Measurements from ENCODE around the gene CCDC157. TPM values are rescaled to one million over a fixed set of nuclear protein-coding genes. Genes with fewer than 3 reads are reported as not detected.
A peak's percentile ranks its signal among the peaks of the same experiment; 100 is the strongest.

Gene CCDC157
- total RNA-seq, 2 donors from 2014 or later, result 6.1 to 7.2 TPM

GRCh38 chr22:30411780-30412179 lies 55.0 kb downstream of the CCDC157 start:
- no peaks in the 10 kb centered on the region for H3K27me3 ChIP-seq (ENCODE audit: control insufficient read depth, insufficient read depth, low read length, poor library complexity, severe bottlenecking)
- H3K9me3 Mint-ChIP-seq, result no peaks in the 10 kb centered on the region
- H3K27me3 Mint-ChIP-seq (ENCODE audit: insufficient read depth), result no peaks in the 10 kb centered on the region
- no peak for DNase-seq
- no peaks in the 10 kb centered on the region for H3K4me1 ChIP-seq (ENCODE audit: control insufficient read depth, insufficient read depth, low read length)
- 91 to 96% methylated on average over 3 of the region's 3 CpGs for WGBS, 2 experiments (ENCODE audit: insufficient coverage in 1 of 2, insufficient read length in 1 of 2)
- no peak overlapping the region for H3K4me3 ChIP-seq (ENCODE audit: low read length)
- H3K4me1 Mint-ChIP-seq, result peaks cover 4% of the 10 kb centered on the region
- TF ChIP-seq CTCF (conservative IDR thresholded peaks at IDR 0.05), result no peak
- no peaks in the 10 kb centered on the region for H3K9me3 ChIP-seq (ENCODE audit: control insufficient read depth, low read length)
- H3K9ac ChIP-seq (ENCODE audit: extremely low read depth, low read length, poor library complexity, severe bottlenecking), result no peak overlapping the region
- no peak overlapping the region for H3K27ac Mint-ChIP-seq
- H3K36me3 ChIP-seq (ENCODE audit: control insufficient read depth, insufficient read depth, low read length), result peaks cover 67% of the 10 kb centered on the region
- H3K27ac ChIP-seq (ENCODE audit: low read depth, low read length), result no peak overlapping the region
- peaks cover 57% of the 10 kb centered on the region for H3K36me3 Mint-ChIP-seq (ENCODE audit: low read depth)
- H3K4me3 Mint-ChIP-seq, result no peak overlapping the region

GRCh38 chr22:30413001-30413400 lies 56.2 kb downstream of the CCDC157 start:
- H3K4me3 ChIP-seq (ENCODE audit: low read length), result no peak overlapping the region
- H3K9me3 ChIP-seq (ENCODE audit: control insufficient read depth, low read length), result no peaks in the 10 kb centered on the region
- Mint-ChIP-seq H3K36me3 (ENCODE audit: low read depth) (peaks cover 63% of the 10 kb centered on the region), H3K4me3 (no peak overlapping the region), H3K27ac (peak overlapping the region; percentile 32), H3K27me3 (ENCODE audit: insufficient read depth) (no peaks in the 10 kb centered on the region), H3K9me3 (no peaks in the 10 kb centered on the region), H3K4me1 (peaks cover 4% of the 10 kb centered on the region)
- DNase-seq, result no peak
- no peak for TF ChIP-seq CTCF (conservative IDR thresholded peaks at IDR 0.05)
- no peak overlapping the region for H3K27ac ChIP-seq (ENCODE audit: low read depth, low read length)
- no peaks in the 10 kb centered on the region for H3K4me1 ChIP-seq (ENCODE audit: control insufficient read depth, insufficient read depth, low read length)
- peaks cover 65% of the 10 kb centered on the region for H3K36me3 ChIP-seq (ENCODE audit: control insufficient read depth, insufficient read depth, low read length)
- 73 to 82% methylated on average over 4 of the region's 4 CpGs for whole genome bisulfite sequencing, 2 experiments (ENCODE audit: insufficient coverage in 1 of 2, insufficient read length in 1 of 2)
- H3K27me3 ChIP-seq (ENCODE audit: control insufficient read depth, insufficient read depth, low read length, poor library complexity, severe bottlenecking), result no peaks in the 10 kb centered on the region
- no peak overlapping the region for H3K9ac ChIP-seq (ENCODE audit: extremely low read depth, low read length, poor library complexity, severe bottlenecking)

DNA sequence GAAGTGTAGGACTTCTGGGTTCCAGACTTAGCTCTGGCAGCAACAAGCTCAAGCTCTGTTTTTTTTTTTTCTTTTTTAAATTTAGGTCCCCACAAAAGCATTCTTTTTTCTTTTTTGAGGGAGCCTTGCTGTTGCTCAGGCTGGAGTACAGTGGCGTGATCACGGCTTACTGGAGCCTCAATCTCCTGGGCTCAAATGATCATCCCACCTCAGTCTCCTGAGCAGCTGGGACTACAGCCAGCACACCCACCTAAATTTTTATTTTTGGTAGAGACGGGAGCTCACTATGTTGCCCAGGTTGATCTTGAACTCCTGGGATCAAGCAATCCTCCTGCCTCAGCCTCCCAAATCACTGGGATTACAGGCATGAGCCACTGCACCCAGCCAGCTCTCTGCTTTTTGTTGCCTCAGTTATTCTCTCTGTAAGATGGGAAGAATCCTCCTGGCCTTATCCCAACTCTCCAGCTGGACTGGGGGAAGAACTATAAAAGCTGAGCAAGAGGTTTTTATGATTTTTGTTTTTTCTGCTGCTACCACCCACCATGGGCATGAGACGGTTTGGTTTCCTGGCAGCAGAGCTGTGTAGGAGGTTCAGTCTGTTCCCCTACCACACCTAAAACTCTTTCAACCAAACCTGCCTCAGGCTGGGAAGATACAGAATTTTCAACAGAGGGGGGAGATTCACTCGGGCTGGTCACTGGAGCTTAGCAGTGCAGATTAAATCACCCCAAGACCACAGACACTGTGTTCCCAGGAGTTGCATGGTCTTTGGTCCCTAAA lies 57.1 kb downstream of the CCDC157 start:
- no peak for TF ChIP-seq CTCF (conservative IDR thresholded peaks at IDR 0.05)
- WGBS, 2 experiments (ENCODE audit: insufficient coverage in 1 of 2, insufficient read length in 1 of 2), result 87 to 94% methylated on average over 4 to 5 of the region's 5 CpGs
- no peak overlapping the region for H3K27ac ChIP-seq (ENCODE audit: low read depth, low read length)

More for the DNA sequence above, 57.1 kb downstream of the CCDC157 start:
- H3K36me3 ChIP-seq (ENCODE audit: control insufficient read depth, insufficient read depth, low read length), result peaks cover 67% of the 10 kb centered on the region
- no peak overlapping the region for H3K9ac ChIP-seq (ENCODE audit: extremely low read depth, low read length, poor library complexity, severe bottlenecking)
- no peak overlapping the region for H3K27ac Mint-ChIP-seq
- H3K9me3 ChIP-seq (ENCODE audit: control insufficient read depth, low read length), result no peaks in the 10 kb centered on the region
- H3K27me3 Mint-ChIP-seq (ENCODE audit: insufficient read depth), result no peaks in the 10 kb centered on the region
- H3K4me3 Mint-ChIP-seq, result no peak overlapping the region
- H3K9me3 Mint-ChIP-seq, result no peaks in the 10 kb centered on the region
- no peaks in the 10 kb centered on the region for H3K4me1 ChIP-seq (ENCODE audit: control insufficient read depth, insufficient read depth, low read length)
- peaks cover 58% of the 10 kb centered on the region for H3K36me3 Mint-ChIP-seq (ENCODE audit: low read depth)
- no peak for DNase-seq
- H3K4me1 Mint-ChIP-seq, result peaks cover 4% of the 10 kb centered on the region
- no peak overlapping the region for H3K4me3 ChIP-seq (ENCODE audit: low read length)
- no peaks in the 10 kb centered on the region for H3K27me3 ChIP-seq (ENCODE audit: control insufficient read depth, insufficient read depth, low read length, poor library complexity, severe bottlenecking)

Measured in endodermal cell (in vitro differentiated cells).